ENCODE data around the gene SIRPA.
"Not testable (repeated sequence)": the region's sequence is repeated elsewhere in the genome, so short reads cannot be mapped to it uniquely, and the experiment has no call there.

SIRPA gene

GRCh38 chr20:1907586-1907985, 12.4 kb downstream of the SIRPA start:
- DNase-seq (ENCODE audit: low read depth in 2 of 2) = no peak

GRCh38 chr20:1908191-1908590, 13.0 kb downstream of the SIRPA start:
- DNase-seq (ENCODE audit: low read depth in 2 of 2) = no peak

GRCh38 chr20:1909097-1909496, 13.9 kb downstream of the SIRPA start:
- DNase-seq (ENCODE audit: low read depth in 2 of 2) = no peak

GRCh38 chr20:1911536-1911935, 16.3 kb downstream of the SIRPA start:
- no peak for DNase-seq (ENCODE audit: low read depth in 2 of 2)

GRCh38 chr20:1912053-1912452, 16.8 kb downstream of the SIRPA start:
- DNase-seq (ENCODE audit: low read depth in 2 of 2) = no peak

- DNase-seq (ENCODE audit: low read depth in 2 of 2) = no peak
Measured at GRCh38 chr20:1912646-1913045, 17.4 kb downstream of the SIRPA start.

- DNase-seq (ENCODE audit: low read depth in 2 of 2) = not testable (repeated sequence)
Measured at GRCh38 chr20:1915233-1915632, 20.0 kb downstream of the SIRPA start.

GRCh38 chr20:1915725-1916124, 20.5 kb downstream of the SIRPA start:
- no peak for DNase-seq (ENCODE audit: low read depth in 2 of 2)

GRCh38 chr20:1917786-1918185, 22.6 kb downstream of the SIRPA start:
- DNase-seq (ENCODE audit: low read depth in 2 of 2) = no peak

GRCh38 chr20:1918491-1919165, 23.4 kb downstream of the SIRPA start:
- DNase-seq (ENCODE audit: low read depth in 2 of 2) = no peak

GRCh38 chr20:1920252-1920651, 25.0 kb downstream of the SIRPA start:
- DNase-seq (ENCODE audit: low read depth in 2 of 2) = no peak

GRCh38 chr20:1920826-1921225, 25.6 kb downstream of the SIRPA start:
- DNase-seq (ENCODE audit: low read depth in 2 of 2) = no peak

GRCh38 chr20:1921985-1922384, 26.8 kb downstream of the SIRPA start:
- not testable (repeated sequence) for DNase-seq (ENCODE audit: low read depth in 2 of 2)

- no peak for DNase-seq (ENCODE audit: low read depth in 2 of 2)
Measured at GRCh38 chr20:1922786-1923185, 27.6 kb downstream of the SIRPA start.

- no peak for DNase-seq (ENCODE audit: low read depth in 2 of 2)
Measured at GRCh38 chr20:1924910-1925861, 30.0 kb downstream of the SIRPA start.

GRCh38 chr20:1926237-1926636, 31.0 kb downstream of the SIRPA start:
- no peak for DNase-seq (ENCODE audit: low read depth in 2 of 2)

GRCh38 chr20:1927217-1927616, 32.0 kb downstream of the SIRPA start:
- DNase-seq (ENCODE audit: low read depth in 2 of 2) = no peak

GRCh38 chr20:1928154-1928553, 32.9 kb downstream of the SIRPA start:
- DNase-seq (ENCODE audit: low read depth in 2 of 2) = no peak

- DNase-seq (ENCODE audit: low read depth in 2 of 2) = no peak
Measured at GRCh38 chr20:1928782-1929181, 33.6 kb downstream of the SIRPA start.

GRCh38 chr20:1929460-1929859, 34.3 kb downstream of the SIRPA start:
- no peak for DNase-seq (ENCODE audit: low read depth in 2 of 2)

- DNase-seq (ENCODE audit: low read depth in 2 of 2) = no peak
Measured at GRCh38 chr20:1930165-1930564, 35.0 kb downstream of the SIRPA start.

GRCh38 chr20:1931830-1932229, 36.6 kb downstream of the SIRPA start:
- no peak for DNase-seq (ENCODE audit: low read depth in 2 of 2)

- no peak for DNase-seq (ENCODE audit: low read depth in 2 of 2)
Measured at GRCh38 chr20:1932971-1933370, 37.8 kb downstream of the SIRPA start.
